Measurements from ENCODE around the gene CITED2.
A peak's percentile ranks its signal among the peaks of the same experiment; 100 is the strongest.

The CITED2 gene

DNA sequence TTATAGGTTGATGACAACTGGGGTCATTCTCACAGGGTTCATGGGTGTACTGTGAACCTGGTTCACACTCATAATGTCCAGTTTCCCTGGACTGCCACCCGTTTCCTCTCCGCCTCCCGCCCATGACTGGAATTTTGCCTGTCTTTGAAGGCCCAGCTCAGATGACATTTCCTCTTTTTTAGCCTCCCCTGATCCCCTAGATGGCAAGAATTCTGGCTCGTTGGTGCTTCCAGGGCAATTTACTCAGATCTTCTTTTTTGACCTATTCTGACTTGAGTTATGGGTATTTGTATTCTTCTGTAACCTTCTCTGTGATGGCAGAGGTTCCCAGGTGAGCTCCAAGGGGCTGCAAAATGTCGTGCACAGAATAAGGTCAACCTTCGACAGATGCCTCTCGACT lies 5.7 kb upstream of the CITED2 start:
- H3K4me3 ChIP-seq (ENCODE audit: low read length) = no peak overlapping the region
- H3K36me3 ChIP-seq (ENCODE audit: insufficient read depth, low read length) = no peaks in the 10 kb centered on the region
- H3K9ac ChIP-seq (ENCODE audit: low read depth, low read length) = no peak overlapping the region
- no peak overlapping the region for H3K4me2 ChIP-seq (ENCODE audit: low read length)
- no peaks in the 10 kb centered on the region for H3K27me3 ChIP-seq (ENCODE audit: control insufficient read depth, insufficient read depth, low read length)
- H3K4me1 ChIP-seq (ENCODE audit: control insufficient read depth, insufficient read depth, low read length) = peaks cover 19% of the 10 kb centered on the region
- H3K9me3 ChIP-seq (replicated peaks; ENCODE audit: low read length) = no peaks in the 10 kb centered on the region

DNA sequence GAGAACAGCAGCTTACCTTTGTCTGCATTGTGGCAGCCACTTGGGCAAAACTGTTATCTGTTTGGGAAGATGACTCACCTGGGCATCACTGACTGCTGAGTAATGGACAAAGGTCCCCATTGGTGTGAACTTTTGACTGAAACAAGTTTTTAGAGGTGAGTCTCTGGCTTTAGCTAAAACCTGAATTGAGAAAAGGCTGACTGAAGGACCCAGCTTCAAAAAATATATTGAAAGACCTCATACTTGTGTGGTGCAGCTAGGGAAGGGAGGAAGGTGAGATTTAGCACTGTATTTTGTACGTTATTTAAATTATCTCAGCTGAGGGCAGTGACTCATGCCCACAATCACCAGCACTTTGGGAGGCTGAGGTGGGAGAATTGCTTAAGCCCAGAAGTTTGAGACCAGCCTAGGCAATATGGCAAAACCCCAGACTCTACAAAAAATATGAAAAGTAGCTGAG lies 4.5 kb upstream of the CITED2 start:
- peaks cover 4% of the 10 kb centered on the region for H3K36me3 ChIP-seq (ENCODE audit: insufficient read depth, low read length)
- no peaks in the 10 kb centered on the region for H3K27me3 ChIP-seq (ENCODE audit: control insufficient read depth, insufficient read depth, low read length)
- no peaks in the 10 kb centered on the region for H3K9me3 ChIP-seq (replicated peaks; ENCODE audit: low read length)
- H3K9ac ChIP-seq (ENCODE audit: low read depth, low read length) = no peak overlapping the region
- peaks cover 16% of the 10 kb centered on the region for H3K4me1 ChIP-seq (ENCODE audit: control insufficient read depth, insufficient read depth, low read length)
- H3K4me3 ChIP-seq (ENCODE audit: low read length) = no peak overlapping the region
- H3K4me2 ChIP-seq (ENCODE audit: low read length) = no peak overlapping the region

DNA sequence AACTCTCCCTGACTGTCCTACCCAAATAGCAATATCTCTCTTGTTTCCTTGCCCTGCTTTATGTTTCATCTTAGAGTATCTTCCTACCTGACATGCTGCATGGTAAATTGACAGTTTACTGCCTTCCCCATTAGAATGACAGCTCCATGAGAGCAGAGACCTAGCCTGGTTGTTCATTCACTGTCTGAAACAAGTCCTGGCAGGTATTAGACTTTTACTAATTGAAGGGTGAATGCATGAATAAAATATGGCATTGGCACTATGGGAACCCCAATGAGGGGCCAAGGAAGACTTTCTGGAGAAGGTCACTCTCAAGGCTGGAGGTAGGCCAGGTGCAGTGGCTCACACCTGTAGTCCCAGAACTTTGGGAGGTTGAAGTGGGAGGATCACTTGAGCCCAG lies 3.8 kb upstream of the CITED2 start:
- Histone ChIP-seq H3K27me3 (ENCODE audit: control insufficient read depth, insufficient read depth, low read length) (no peaks in the 10 kb centered on the region), H3K9ac (ENCODE audit: low read depth, low read length) (no peak overlapping the region), H3K4me2 (ENCODE audit: low read length) (no peak overlapping the region), H3K36me3 (ENCODE audit: insufficient read depth, low read length) (peaks cover 11% of the 10 kb centered on the region), H3K4me3 (ENCODE audit: low read length) (no peak overlapping the region), H3K9me3 (replicated peaks; ENCODE audit: low read length) (no peaks in the 10 kb centered on the region), H3K4me1 (ENCODE audit: control insufficient read depth, insufficient read depth, low read length) (peaks cover 15% of the 10 kb centered on the region)

DNA sequence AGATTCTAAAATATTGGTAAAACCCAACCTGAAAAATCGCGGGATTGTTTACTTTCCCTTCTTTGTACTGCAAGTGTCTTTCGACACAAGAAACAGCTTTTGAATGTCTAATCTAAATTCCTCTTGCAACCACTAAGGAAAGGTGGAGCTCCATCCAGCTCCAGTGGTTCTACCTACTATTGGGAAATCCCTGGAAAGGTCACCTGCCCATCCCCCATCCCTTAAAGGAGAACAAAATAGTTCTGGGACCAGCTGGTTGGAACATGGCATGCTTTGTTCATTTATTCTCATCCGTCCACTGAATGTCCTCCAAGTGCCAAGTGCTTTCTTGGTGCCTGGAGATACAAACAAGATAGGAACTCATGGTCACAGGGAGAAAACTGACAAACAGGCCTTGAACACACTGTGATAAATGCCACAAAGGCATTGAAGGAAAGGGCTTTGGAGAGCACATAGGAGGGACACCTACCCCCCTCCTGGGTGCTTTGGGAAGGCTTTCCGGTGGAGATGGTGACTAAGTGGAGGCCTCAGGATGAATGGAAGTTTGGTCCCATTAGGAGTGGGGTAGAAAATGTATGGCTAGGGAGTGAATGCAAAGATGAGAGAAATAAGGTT lies 2.3 kb upstream of the CITED2 start:
- H3K36me3 ChIP-seq (ENCODE audit: insufficient read depth, low read length) = peaks cover 24% of the 10 kb centered on the region
- peaks cover 15% of the 10 kb centered on the region for H3K4me1 ChIP-seq (ENCODE audit: control insufficient read depth, insufficient read depth, low read length)
- H3K4me3 ChIP-seq (ENCODE audit: low read length) = peak overlapping the region; percentile 96
- H3K9me3 ChIP-seq (replicated peaks; ENCODE audit: low read length) = no peaks in the 10 kb centered on the region
- peak overlapping the region; percentile 94 for H3K9ac ChIP-seq (ENCODE audit: low read depth, low read length)
- no peaks in the 10 kb centered on the region for H3K27me3 ChIP-seq (ENCODE audit: control insufficient read depth, insufficient read depth, low read length)
- peak overlapping the region; percentile 93 for H3K4me2 ChIP-seq (ENCODE audit: low read length)

DNA sequence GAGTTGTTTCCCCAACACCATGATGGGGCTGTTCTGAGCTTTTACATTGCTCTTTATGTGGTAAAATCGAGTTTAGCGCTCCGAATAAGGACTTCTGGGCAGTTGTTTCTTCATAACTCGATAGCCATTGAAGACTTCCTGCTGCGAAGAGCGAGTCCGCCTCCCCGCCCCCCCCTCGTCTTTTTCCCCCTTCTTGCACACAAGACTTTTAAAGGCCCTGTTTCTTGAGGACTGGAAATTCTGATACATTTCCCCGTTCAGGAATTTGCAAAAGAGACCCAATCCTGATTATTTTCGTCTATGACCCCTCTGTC lies 1.5 kb upstream of the CITED2 start:
- Histone ChIP-seq H3K27me3 (ENCODE audit: control insufficient read depth, insufficient read depth, low read length) (no peaks in the 10 kb centered on the region), H3K4me3 (ENCODE audit: low read length) (peak overlapping the region; percentile 96), H3K4me1 (ENCODE audit: control insufficient read depth, insufficient read depth, low read length) (peaks cover 15% of the 10 kb centered on the region), H3K9ac (ENCODE audit: low read depth, low read length) (peak overlapping the region; percentile 94), H3K9me3 (replicated peaks; ENCODE audit: low read length) (no peaks in the 10 kb centered on the region), H3K36me3 (ENCODE audit: insufficient read depth, low read length) (peaks cover 30% of the 10 kb centered on the region), H3K4me2 (ENCODE audit: low read length) (peak overlapping the region; percentile 93)

DNA sequence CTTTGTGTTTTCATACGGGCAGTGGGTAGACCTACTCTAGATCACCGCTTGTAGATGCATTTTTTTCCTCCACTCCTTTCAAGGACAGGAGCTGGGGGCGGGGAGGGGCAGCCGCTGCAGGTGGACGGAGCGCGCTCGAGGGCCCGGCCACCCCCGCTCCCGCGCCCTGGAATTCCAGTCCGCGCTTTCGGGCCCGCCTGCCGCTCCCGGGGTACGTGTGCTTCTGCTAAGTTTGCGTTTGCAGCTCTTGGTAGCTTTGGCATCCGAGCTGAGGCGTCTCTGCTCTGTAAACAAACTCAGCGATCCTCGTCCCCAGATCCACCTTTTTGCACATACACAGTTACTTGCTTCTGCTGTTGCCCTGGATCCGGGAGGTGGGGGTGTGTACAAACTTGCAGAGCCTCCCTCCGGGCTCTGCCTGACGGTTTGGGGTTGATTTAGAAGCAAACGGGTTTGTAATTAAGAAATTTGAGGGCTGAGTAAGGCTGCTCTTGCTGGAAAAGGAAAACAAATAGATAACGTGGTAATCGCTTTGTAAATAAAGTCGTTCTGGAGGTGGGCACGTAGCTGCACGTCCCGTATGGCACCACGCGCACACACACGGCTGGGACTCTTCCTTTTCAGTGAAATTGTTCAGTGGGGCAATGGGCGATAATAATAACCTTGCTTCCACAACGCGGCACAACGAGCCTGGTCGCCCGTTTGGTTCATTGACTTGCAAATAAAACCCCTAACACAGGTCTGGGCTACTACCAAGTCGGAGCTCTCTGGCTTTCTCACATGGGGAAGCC lies 973 bp upstream of the CITED2 start:
- peaks cover 30% of the 10 kb centered on the region for H3K36me3 ChIP-seq (ENCODE audit: insufficient read depth, low read length)
- H3K9me3 ChIP-seq (replicated peaks; ENCODE audit: low read length) = no peaks in the 10 kb centered on the region
- H3K27me3 ChIP-seq (ENCODE audit: control insufficient read depth, insufficient read depth, low read length) = no peaks in the 10 kb centered on the region
- peak overlapping the region; percentile 94 for H3K9ac ChIP-seq (ENCODE audit: low read depth, low read length)
- peak overlapping the region; percentile 96 for H3K4me3 ChIP-seq (ENCODE audit: low read length)
- peaks cover 19% of the 10 kb centered on the region for H3K4me1 ChIP-seq (ENCODE audit: control insufficient read depth, insufficient read depth, low read length)
- peak overlapping the region; percentile 93 for H3K4me2 ChIP-seq (ENCODE audit: low read length)

DNA sequence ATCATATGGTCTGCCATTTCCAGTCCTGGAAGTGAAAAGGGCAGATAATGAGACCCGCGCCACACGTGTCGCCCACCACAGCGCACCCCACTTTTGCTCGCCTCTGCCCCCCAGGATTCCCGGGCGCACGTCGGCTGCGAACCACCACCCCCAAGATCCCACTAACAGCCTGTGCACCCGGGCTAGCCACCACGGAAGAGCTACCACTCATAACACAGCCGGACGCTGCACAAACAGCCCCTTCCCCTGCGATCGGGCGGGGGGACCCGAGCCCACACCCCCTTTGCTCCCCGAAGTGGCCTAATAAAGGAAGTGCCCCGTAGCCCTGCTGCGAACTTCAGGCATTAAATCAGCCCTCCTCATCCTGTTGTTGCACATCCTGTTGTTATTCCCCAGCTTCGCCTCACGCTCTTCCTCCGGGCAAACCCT lies 506 bp downstream of the CITED2 start:
- no peaks in the 10 kb centered on the region for H3K27me3 ChIP-seq (ENCODE audit: control insufficient read depth, insufficient read depth, low read length)
- H3K4me2 ChIP-seq (ENCODE audit: low read length) = peak overlapping the region; percentile 93
- H3K9me3 ChIP-seq (replicated peaks; ENCODE audit: low read length) = no peaks in the 10 kb centered on the region
- peak overlapping the region; percentile 94 for H3K9ac ChIP-seq (ENCODE audit: low read depth, low read length)
- H3K4me3 ChIP-seq (ENCODE audit: low read length) = peak overlapping the region; percentile 96
- H3K4me1 ChIP-seq (ENCODE audit: control insufficient read depth, insufficient read depth, low read length) = peaks cover 31% of the 10 kb centered on the region
- peaks cover 30% of the 10 kb centered on the region for H3K36me3 ChIP-seq (ENCODE audit: insufficient read depth, low read length)

DNA sequence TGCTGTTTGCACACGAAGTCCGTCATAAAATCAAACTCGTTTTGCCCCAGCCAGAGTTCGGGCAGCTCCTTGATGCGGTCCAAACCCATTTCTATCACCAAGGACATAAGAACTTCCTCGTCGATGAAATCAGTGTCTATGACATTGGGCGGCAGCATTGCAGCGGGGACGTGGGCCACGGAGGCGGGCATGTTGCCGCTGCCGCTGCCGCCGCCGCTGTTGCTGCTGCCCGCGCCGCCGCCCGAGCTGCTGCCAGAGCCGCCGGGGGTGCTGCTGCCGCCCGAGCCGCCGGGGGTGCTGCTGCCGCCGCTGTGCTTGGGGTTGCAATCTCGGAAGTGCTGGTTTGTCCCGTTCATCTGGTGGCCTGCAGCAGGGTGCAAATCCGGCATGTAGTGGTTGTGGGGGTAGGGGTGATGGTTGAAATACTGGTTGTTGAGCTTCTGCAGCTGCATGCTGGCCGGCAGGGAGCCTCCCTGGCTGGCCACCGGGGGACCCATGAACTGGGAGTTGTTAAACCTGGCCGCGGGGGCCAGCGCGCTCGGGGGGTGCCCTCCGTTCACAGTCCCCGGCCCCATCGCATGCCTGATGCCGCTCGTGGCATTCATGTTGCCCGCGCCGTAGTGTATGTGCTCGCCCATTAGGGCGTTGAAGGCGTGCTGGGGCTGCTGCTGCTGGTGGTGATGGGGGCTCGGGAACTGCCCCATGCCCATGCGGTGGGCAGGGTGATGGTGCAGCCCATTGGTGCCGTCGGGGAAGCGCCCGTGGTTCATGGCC lies 1.1 kb downstream of the CITED2 start:
- H3K36me3 ChIP-seq (ENCODE audit: insufficient read depth, low read length) = peaks cover 30% of the 10 kb centered on the region
- no peaks in the 10 kb centered on the region for H3K27me3 ChIP-seq (ENCODE audit: control insufficient read depth, insufficient read depth, low read length)
- peak overlapping the region; percentile 96 for H3K4me3 ChIP-seq (ENCODE audit: low read length)
- H3K4me1 ChIP-seq (ENCODE audit: control insufficient read depth, insufficient read depth, low read length) = peaks cover 27% of the 10 kb centered on the region
- H3K4me2 ChIP-seq (ENCODE audit: low read length) = peak overlapping the region; percentile 93
- H3K9me3 ChIP-seq (replicated peaks; ENCODE audit: low read length) = no peaks in the 10 kb centered on the region
- H3K9ac ChIP-seq (ENCODE audit: low read depth, low read length) = peak overlapping the region; percentile 94

DNA sequence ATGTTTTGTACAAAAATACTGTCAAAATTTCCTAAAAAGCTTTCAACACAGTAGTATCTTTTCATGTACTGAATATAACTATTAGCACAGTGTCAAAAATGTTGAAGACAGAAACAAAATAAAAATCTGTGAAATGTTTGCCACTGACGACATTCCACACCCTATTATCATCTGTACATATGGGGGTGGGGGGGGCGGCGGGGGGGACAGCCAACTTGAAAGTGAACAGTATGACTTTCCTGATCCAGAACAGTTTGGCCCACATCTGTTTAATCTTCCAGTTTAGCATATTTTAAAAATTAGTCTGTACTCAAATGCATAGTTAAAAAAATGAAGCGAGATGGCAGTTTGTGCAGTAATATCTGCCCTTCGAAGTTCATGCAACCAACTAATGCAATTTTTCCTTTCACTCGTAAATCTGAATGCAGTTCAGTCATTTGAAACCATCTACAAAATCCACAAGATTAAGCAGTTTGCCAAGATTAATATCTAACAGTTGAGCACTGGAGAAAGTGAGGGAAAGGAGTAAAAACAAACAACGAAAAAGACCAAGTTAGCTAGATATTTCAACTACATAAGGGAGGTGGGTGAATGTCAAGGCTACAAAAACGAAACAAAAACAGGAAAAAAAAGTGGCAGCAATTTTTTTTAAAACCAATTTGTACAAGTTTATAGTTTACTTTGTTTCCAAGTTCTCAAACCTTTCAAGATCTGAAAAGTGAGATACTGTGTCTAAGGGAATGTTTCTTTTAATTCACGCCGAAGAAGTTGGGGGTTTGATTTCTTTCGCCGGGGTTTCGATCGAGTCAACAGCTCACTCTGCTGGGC lies 1.9 kb downstream of the CITED2 start:
- H3K4me2 ChIP-seq (ENCODE audit: low read length) = peak overlapping the region; percentile 93
- H3K27me3 ChIP-seq (ENCODE audit: control insufficient read depth, insufficient read depth, low read length) = no peaks in the 10 kb centered on the region
- H3K4me1 ChIP-seq (ENCODE audit: control insufficient read depth, insufficient read depth, low read length) = peaks cover 27% of the 10 kb centered on the region
- H3K4me3 ChIP-seq (ENCODE audit: low read length) = peak overlapping the region; percentile 96
- no peaks in the 10 kb centered on the region for H3K9me3 ChIP-seq (replicated peaks; ENCODE audit: low read length)
- peaks cover 30% of the 10 kb centered on the region for H3K36me3 ChIP-seq (ENCODE audit: insufficient read depth, low read length)
- H3K9ac ChIP-seq (ENCODE audit: low read depth, low read length) = peak overlapping the region; percentile 94

DNA sequence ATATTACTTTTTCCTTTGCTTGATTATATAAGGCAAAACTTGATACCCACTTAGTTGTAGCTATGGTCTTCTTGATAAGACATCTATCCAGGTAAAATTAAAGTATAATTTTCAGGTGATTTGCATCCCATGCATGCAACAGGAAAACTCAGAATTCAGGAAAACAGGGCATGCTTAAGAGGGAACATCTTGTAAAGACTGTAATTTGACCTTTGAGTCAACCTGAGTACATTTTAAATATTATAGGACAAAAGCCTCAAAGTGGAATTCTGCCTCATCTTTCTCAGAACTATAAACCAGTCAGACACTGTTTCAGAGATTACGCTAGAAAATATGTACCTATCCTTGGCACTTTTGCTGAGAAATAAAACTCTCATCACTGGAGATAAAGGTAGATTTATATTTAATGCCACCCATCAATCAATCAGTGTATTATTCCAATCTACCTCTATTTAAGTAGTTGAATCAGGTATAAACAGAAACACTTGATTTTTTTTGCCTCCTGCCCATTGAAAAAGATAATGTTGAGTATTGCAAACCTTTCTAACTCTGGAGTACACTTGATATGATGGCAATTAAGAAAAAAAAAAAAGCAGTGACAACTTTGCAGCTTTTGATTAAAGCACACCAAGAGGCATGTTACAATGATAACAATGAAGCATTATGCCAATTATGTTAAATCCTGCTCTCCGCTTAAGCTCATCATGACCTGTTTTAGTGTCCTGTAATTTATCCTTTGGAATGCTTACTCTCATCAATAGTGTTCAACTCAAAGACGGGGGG lies 2.8 kb downstream of the CITED2 start:
- Histone ChIP-seq H3K4me1 (ENCODE audit: control insufficient read depth, insufficient read depth, low read length) (peaks cover 25% of the 10 kb centered on the region), H3K4me3 (ENCODE audit: low read length) (peak overlapping the region; percentile 96), H3K27me3 (ENCODE audit: control insufficient read depth, insufficient read depth, low read length) (no peaks in the 10 kb centered on the region), H3K4me2 (ENCODE audit: low read length) (peak overlapping the region; percentile 93), H3K9me3 (replicated peaks; ENCODE audit: low read length) (no peaks in the 10 kb centered on the region), H3K9ac (ENCODE audit: low read depth, low read length) (peak overlapping the region; percentile 94), H3K36me3 (ENCODE audit: insufficient read depth, low read length) (peaks cover 30% of the 10 kb centered on the region)

Measured in skeletal muscle satellite cell (primary cell).